ENCODE measurements around the gene ERAP2. TPM values are rescaled to one million over a fixed set of nuclear protein-coding genes. Genes with fewer than 3 reads are reported as not detected.

Gene ERAP2
- polyA plus RNA-seq, 1 donor (not counting 4 experiments of a cell fraction or from before 2014, with no cell fraction given): 41.0 TPM

GRCh38 chr5:96901384-96901783 lies 25.1 kb downstream of the ERAP2 start:
- Histone ChIP-seq H3K36me3 (ENCODE audit: control insufficient read depth in 2 of 2, extremely low read depth in 1 of 2, insufficient read depth in 2 of 2, low read length in 2 of 2) (peaks cover 0 to 3% of the 10 kb centered on the region in 2 experiments), H3K4me3 (ENCODE audit: control insufficient read depth in 2 of 3, extremely low read depth in 1 of 3, insufficient read depth in 2 of 3, low read depth in 1 of 3, low read length in 3 of 3) (no peak overlapping the region), H3K4me2 (ENCODE audit: control insufficient read depth, extremely low read depth, insufficient read depth, low read depth, low read length) (no peak overlapping the region), H3K27ac (ENCODE audit: control insufficient read depth, insufficient read depth, low read length) (no peak overlapping the region), H3K4me1 (ENCODE audit: control insufficient read depth, extremely low read depth, insufficient read depth, low read length) (no peaks in the 10 kb centered on the region), H3K9me3 (ENCODE audit: control insufficient read depth, low read depth, low read length) (no peaks in the 10 kb centered on the region), H4K20me1 (ENCODE audit: control insufficient read depth, extremely low read depth, insufficient read depth, low read length) (no peaks in the 10 kb centered on the region), H3K9ac (ENCODE audit: control insufficient read depth, extremely low read depth, insufficient read depth, low read length) (no peak overlapping the region), H3K27me3 (ENCODE audit: control insufficient read depth, extremely low read depth, insufficient read depth, low read length) (no peaks in the 10 kb centered on the region), H2AFZ (ENCODE audit: control insufficient read depth, low read length) (no peak overlapping the region), H3K9me1 (ENCODE audit: control insufficient read depth, extremely low read depth, insufficient read depth, low read length) (no peaks in the 10 kb centered on the region), H3K79me2 (ENCODE audit: control insufficient read depth, insufficient read depth, low read length) (no peaks in the 10 kb centered on the region)
- no peak for FAIRE-seq
- dilution Hi-C loops (cut with MboI; ENCODE audit: extremely low pct_ligation_motif_present, low sequenced_read_pairs): no loop called here
- no peak for DNase-seq (ENCODE audit: low read depth, low spot score)
- TF ChIP-seq CTCF (optimal IDR thresholded peaks at IDR 0.05 in 1 of 3, IDR thresholded peaks at IDR 0.05 in 1 of 3, conservative IDR thresholded peaks at IDR 0.05 in 1 of 3; ENCODE audit: extremely low read depth in 1 of 3, insufficient read depth in 2 of 3, low read length in 3 of 3) (no peak), EZH2 (IDR thresholded peaks at IDR 0.05; ENCODE audit: low read length) (no peak)

GRCh38 chr5:96901841-96902240 lies 25.5 kb downstream of the ERAP2 start:
- Histone ChIP-seq H3K9me3 (ENCODE audit: control insufficient read depth, low read depth, low read length) (no peaks in the 10 kb centered on the region), H3K4me2 (ENCODE audit: control insufficient read depth, extremely low read depth, insufficient read depth, low read depth, low read length) (no peak overlapping the region), H3K79me2 (ENCODE audit: control insufficient read depth, insufficient read depth, low read length) (no peaks in the 10 kb centered on the region), H2AFZ (ENCODE audit: control insufficient read depth, low read length) (no peak overlapping the region), H3K4me3 (ENCODE audit: control insufficient read depth in 2 of 3, extremely low read depth in 1 of 3, insufficient read depth in 2 of 3, low read depth in 1 of 3, low read length in 3 of 3) (no peak overlapping the region), H3K36me3 (ENCODE audit: control insufficient read depth in 2 of 2, extremely low read depth in 1 of 2, insufficient read depth in 2 of 2, low read length in 2 of 2) (peaks cover 0 to 3% of the 10 kb centered on the region in 2 experiments), H3K9me1 (ENCODE audit: control insufficient read depth, extremely low read depth, insufficient read depth, low read length) (no peaks in the 10 kb centered on the region), H3K27ac (ENCODE audit: control insufficient read depth, insufficient read depth, low read length) (no peak overlapping the region), H3K4me1 (ENCODE audit: control insufficient read depth, extremely low read depth, insufficient read depth, low read length) (no peaks in the 10 kb centered on the region), H3K9ac (ENCODE audit: control insufficient read depth, extremely low read depth, insufficient read depth, low read length) (no peak overlapping the region), H3K27me3 (ENCODE audit: control insufficient read depth, extremely low read depth, insufficient read depth, low read length) (no peaks in the 10 kb centered on the region), H4K20me1 (ENCODE audit: control insufficient read depth, extremely low read depth, insufficient read depth, low read length) (no peaks in the 10 kb centered on the region)
- DNase-seq (ENCODE audit: low read depth, low spot score) (no peak), FAIRE-seq (no peak)
- TF ChIP-seq EZH2 (IDR thresholded peaks at IDR 0.05; ENCODE audit: low read length) (no peak), CTCF (optimal IDR thresholded peaks at IDR 0.05 in 1 of 3, IDR thresholded peaks at IDR 0.05 in 1 of 3, conservative IDR thresholded peaks at IDR 0.05 in 1 of 3; ENCODE audit: extremely low read depth in 1 of 3, insufficient read depth in 2 of 3, low read length in 3 of 3) (no peak)
- dilution Hi-C loops (cut with MboI; ENCODE audit: extremely low pct_ligation_motif_present, low sequenced_read_pairs): no loop called here
